Chondrocyte (in vitro differentiated cells): ENCODE data around the gene NDNF. TPM values are rescaled to one million over a fixed set of nuclear protein-coding genes. Genes with fewer than 3 reads are reported as not detected.

Source experiments
- DNase-seq: peaks from one replicate; pipeline ENCODE4 v3.0.0; 2021; ENCODE audit warnings: mixed read lengths, low spot score
- H3K27ac Mint-ChIP-seq: one replicate; pipeline ENCODE4 v1.8.0; 2021; ENCODE audit warnings: mild to moderate bottlenecking, moderate library complexity, mixed read lengths; ENCODE audit not compliant: unreplicated experiment
- H3K27me3 Mint-ChIP-seq: 2 replicates; pipeline ENCODE4 v1.8.0; 2021; ENCODE audit warnings: low read depth, mixed read lengths
- H3K36me3 Mint-ChIP-seq: 2 replicates; pipeline ENCODE4 v1.8.0; 2021; ENCODE audit warnings: low read depth, mixed read lengths
- H3K4me1 Mint-ChIP-seq: 2 replicates; pipeline ENCODE4 v1.8.0; 2021; ENCODE audit warnings: low read depth, mild to moderate bottlenecking, mixed read lengths
- H3K4me3 Mint-ChIP-seq: one replicate; pipeline ENCODE4 v1.8.0; 2021; ENCODE audit warnings: mild to moderate bottlenecking, moderate library complexity, mixed read lengths; ENCODE audit not compliant: unreplicated experiment
- H3K9me3 Mint-ChIP-seq: 2 replicates; pipeline ENCODE4 v1.8.0; 2021; ENCODE audit warnings: low read depth, mixed read lengths
- total RNA-seq: library from RNA; stranded (reverse); gene quantifications from 3 replicates; pipeline ENCODE4 v1.2.1, GENCODE V29; 2021
- TF ChIP-seq, protein P1 (sequence below): fragments of 200-600 bp; sonication (generic); IDR thresholded peaks from 2 replicates; pipeline ENCODE4 v1.5.0; 2021; ENCODE audit warnings: antibody characterized with exemption, mild to moderate bottlenecking, moderate library complexity

NDNF gene
- total RNA-seq, 1 donor from 2014 or later, result 0.35 TPM

DNA sequence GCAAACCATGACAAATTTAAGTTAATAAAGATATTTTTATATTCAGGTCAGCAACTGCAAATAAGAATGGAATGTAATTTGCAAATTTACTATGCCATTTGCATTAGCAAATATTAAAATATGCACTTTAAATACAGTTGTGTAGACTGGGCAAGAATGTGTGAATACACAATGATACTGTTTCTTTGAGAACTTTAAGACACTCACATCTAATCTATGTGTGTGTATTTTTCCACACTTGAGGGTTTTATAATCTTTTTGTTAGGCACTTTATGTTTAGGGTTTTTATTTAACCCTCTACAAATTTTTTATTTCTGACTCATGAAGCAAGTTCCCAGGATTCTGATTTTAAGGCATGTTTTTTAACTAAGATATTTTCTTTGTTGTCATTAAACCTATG, 23.9 kb upstream of the NDNF start:
- Mint-ChIP-seq H3K36me3 (no peaks in the 10 kb centered on the region), H3K27ac (no peak overlapping the region), H3K4me1 (peaks cover 3% of the 10 kb centered on the region), H3K27me3 (peaks cover 12% of the 10 kb centered on the region), H3K9me3 (peaks cover 3% of the 10 kb centered on the region), H3K4me3 (no peak overlapping the region)
- TF ChIP-seq, protein P1, sequence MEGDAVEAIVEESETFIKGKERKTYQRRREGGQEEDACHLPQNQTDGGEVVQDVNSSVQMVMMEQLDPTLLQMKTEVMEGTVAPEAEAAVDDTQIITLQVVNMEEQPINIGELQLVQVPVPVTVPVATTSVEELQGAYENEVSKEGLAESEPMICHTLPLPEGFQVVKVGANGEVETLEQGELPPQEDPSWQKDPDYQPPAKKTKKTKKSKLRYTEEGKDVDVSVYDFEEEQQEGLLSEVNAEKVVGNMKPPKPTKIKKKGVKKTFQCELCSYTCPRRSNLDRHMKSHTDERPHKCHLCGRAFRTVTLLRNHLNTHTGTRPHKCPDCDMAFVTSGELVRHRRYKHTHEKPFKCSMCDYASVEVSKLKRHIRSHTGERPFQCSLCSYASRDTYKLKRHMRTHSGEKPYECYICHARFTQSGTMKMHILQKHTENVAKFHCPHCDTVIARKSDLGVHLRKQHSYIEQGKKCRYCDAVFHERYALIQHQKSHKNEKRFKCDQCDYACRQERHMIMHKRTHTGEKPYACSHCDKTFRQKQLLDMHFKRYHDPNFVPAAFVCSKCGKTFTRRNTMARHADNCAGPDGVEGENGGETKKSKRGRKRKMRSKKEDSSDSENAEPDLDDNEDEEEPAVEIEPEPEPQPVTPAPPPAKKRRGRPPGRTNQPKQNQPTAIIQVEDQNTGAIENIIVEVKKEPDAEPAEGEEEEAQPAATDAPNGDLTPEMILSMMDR, result no peak
- DNase-seq, result no peak

DNA sequence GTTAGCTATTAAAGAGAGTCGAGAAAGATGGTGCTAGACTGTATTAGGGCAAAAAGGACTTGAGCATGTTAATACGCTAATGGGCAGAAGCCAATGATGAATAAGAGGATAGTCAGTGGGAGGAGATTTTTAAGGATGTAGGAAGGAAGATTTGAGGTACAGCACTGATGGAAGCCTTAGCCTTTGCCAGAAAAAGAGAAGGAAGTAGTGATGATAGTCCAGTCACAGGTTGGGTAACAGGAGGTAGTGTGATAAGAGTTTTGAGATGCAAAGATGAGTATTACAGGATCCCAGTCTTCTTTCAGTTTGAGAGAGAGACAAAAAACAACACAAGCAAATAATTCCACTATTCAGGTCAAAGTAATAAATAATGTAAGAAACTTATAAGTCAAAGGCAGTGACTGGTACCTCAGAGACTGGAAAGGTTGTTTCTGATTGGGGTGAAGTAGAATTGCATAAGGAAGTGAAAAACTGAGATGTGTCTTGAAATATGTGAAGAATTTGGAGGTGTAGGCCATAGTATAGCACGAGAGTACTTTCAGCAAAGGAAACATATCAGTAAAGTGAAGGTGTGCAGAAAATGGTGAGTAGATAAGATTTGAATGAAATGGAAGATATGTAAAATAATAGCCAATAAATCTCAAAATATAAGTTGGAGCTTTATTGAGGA, 22.1 kb upstream of the NDNF start:
- no peaks in the 10 kb centered on the region for H3K36me3 Mint-ChIP-seq
- H3K27me3 Mint-ChIP-seq, result peaks cover 2% of the 10 kb centered on the region
- no peaks in the 10 kb centered on the region for H3K9me3 Mint-ChIP-seq
- DNase-seq, result no peak
- H3K4me1 Mint-ChIP-seq, result peaks cover 3% of the 10 kb centered on the region
- no peak overlapping the region for H3K4me3 Mint-ChIP-seq
- no peak overlapping the region for H3K27ac Mint-ChIP-seq
- TF ChIP-seq, protein P1, result no peak

DNA sequence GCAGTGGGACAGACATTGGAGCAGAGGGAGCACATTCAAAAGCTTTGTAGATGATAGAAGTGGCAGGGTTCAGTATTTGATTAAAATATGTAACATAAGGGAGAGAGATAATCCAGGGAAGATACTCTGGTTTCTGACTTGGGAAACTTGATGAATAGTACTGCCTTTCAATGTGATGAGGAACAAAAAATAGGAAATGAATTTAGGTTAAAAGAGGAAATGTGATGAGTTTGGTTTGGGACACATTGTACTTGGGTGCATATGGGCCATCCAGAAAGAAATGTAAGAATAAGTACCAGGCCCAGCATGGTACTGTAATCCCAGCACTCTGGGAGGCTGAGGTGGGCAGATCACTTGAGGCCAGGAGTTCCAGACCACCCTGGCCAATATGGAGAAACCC, 20.9 kb upstream of the NDNF start:
- Mint-ChIP-seq H3K4me3 (no peak overlapping the region), H3K9me3 (no peaks in the 10 kb centered on the region), H3K4me1 (peaks cover 3% of the 10 kb centered on the region), H3K27ac (no peak overlapping the region), H3K36me3 (no peaks in the 10 kb centered on the region), H3K27me3 (no peaks in the 10 kb centered on the region)
- TF ChIP-seq, protein P1, result no peak
- no peak for DNase-seq

DNA sequence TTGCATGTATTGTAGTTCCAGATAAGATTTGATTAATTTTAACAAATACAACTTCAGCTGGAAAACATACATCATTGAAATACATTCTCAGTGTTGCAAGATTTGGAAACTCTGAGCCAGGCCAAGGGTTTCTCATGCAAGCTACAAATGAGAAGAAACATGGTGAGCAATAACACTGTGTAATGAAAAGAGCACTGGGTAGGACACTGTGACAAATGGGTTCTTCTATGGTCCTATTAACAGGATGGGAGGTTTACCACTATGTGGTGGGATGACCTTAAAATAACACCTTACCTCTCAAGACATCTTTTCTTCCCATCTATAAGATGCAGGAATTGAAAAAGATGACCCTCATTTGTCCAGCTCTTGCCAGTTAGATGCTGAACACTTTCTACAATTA, 19.6 kb upstream of the NDNF start:
- Mint-ChIP-seq H3K9me3 (no peaks in the 10 kb centered on the region), H3K27ac (no peak overlapping the region), H3K36me3 (no peaks in the 10 kb centered on the region), H3K4me1 (peaks cover 3% of the 10 kb centered on the region), H3K4me3 (no peak overlapping the region), H3K27me3 (no peaks in the 10 kb centered on the region)
- TF ChIP-seq, protein P1, result no peak
- DNase-seq, result no peak

DNA sequence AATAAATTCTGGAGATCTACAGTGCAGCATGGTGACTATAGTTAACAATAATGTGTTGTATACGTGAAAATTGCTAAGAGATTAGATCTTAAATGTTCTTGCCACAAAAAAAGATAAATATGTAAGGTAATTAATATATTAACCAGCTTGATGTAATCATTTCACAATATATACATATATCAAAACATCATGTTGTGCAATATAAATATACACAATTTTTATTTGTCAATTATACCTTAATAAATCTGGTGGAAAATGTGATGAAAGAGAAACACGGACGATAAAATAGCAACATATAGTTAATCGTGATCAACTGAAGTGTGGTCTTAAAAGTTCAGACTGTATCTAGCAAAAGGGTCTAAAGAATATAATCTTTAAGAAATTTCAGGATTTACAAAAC, 16.5 kb upstream of the NDNF start:
- Mint-ChIP-seq H3K27ac (no peak overlapping the region), H3K4me1 (no peaks in the 10 kb centered on the region), H3K36me3 (peaks cover 1% of the 10 kb centered on the region), H3K4me3 (no peak overlapping the region), H3K9me3 (peaks cover 4% of the 10 kb centered on the region), H3K27me3 (peaks cover 7% of the 10 kb centered on the region)
- TF ChIP-seq, protein P1, result no peak
- DNase-seq, result no peak
